ENCODE results near the gene RASGEF1C.

The RASGEF1C gene

DNA sequence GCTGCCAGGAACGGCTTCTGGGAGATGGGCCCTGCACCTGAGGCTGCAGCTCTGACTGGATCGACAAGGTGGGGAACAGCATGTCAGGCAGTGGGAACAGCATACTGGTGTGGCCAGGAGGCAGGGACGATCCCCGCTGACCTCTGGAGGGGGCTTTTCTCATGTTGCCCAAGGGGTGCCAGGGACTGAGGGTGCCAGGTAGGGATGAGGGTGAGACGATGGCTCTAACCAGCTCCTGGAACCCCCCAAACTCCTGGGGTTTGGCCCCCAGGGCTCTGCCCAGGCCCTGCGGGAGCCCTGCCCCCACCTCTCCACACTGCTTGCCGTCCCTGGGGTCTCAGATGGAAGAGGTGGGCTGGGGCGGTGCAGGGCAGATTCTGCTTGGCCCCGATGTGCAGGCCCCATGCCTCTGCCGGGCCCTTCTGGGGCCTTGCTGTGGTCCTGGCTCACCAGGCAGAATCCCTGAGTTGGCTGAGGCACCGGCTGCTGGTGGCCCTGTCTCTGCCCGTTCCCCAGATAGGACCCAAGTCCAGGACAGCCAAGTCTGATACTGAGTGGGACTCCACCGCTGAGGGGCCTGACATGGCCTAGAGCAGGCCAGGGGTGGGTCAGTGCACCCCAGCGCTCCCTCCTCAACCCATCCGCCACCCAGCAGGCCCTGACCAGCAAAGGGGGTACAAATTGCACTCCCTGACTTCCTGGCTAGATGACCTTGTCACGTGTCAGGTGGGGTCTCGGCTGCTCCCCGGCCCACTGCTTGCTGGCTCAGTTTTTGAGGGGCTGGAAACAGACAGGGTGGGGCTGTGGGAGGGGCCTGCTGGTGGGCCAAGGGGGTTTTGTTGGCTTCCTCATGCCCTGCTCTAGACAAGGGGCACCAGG, 109.0 kb downstream of the RASGEF1C start:
- no peak for DNase-seq (ENCODE audit: low read depth in 2 of 2)
- no peak overlapping the region for H3K4me3 ChIP-seq (replicated peaks in 1 of 2; ENCODE audit: low read depth in 2 of 2, low read length in 2 of 2)
- TF ChIP-seq, protein P1, sequence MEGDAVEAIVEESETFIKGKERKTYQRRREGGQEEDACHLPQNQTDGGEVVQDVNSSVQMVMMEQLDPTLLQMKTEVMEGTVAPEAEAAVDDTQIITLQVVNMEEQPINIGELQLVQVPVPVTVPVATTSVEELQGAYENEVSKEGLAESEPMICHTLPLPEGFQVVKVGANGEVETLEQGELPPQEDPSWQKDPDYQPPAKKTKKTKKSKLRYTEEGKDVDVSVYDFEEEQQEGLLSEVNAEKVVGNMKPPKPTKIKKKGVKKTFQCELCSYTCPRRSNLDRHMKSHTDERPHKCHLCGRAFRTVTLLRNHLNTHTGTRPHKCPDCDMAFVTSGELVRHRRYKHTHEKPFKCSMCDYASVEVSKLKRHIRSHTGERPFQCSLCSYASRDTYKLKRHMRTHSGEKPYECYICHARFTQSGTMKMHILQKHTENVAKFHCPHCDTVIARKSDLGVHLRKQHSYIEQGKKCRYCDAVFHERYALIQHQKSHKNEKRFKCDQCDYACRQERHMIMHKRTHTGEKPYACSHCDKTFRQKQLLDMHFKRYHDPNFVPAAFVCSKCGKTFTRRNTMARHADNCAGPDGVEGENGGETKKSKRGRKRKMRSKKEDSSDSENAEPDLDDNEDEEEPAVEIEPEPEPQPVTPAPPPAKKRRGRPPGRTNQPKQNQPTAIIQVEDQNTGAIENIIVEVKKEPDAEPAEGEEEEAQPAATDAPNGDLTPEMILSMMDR (IDR thresholded peaks at IDR 0.05; ENCODE audit: low read depth, low read length), result no peak

DNA sequence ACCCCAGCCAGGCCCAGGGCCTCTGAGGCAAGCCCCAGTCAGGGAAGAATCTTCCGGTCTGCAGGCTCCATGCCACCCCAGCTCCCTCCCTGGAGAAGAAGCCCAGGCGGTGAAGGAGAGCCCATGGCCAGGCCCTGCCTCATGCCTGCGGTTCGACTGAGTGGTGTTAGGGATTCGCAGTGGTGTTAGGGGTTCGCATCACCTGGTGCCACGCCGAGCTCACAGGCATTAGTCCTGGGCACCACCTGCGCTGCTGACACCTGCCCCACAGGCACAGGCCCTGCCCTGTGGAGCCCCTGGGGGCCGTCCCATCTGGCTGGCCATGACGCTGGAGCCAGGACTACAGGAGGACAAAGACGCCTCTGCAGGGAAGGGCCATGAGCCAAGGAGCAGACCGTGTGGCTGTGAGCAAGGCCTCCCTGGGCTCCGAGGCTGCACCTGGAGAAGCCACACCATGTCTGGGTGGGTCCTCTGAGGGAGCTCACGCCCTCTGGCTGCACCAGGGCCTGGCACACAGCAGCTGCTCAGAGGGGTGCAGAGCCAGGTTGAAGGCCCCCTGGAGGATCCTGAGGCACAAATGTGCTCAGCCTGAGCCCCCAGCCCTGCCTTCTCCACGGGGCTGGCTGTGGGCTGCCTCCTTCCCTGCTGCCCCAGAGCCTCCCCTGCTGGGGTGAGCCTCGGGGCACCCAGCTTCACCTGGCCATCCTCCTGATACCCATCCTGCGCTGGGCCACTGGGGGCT, 109.8 kb downstream of the RASGEF1C start:
- DNase-seq (ENCODE audit: low read depth in 2 of 2), result no peak
- no peak overlapping the region for H3K4me3 ChIP-seq (replicated peaks in 1 of 2; ENCODE audit: low read depth in 2 of 2, low read length in 2 of 2)
- TF ChIP-seq, protein P1 (IDR thresholded peaks at IDR 0.05; ENCODE audit: low read depth, low read length), result no peak

DNA sequence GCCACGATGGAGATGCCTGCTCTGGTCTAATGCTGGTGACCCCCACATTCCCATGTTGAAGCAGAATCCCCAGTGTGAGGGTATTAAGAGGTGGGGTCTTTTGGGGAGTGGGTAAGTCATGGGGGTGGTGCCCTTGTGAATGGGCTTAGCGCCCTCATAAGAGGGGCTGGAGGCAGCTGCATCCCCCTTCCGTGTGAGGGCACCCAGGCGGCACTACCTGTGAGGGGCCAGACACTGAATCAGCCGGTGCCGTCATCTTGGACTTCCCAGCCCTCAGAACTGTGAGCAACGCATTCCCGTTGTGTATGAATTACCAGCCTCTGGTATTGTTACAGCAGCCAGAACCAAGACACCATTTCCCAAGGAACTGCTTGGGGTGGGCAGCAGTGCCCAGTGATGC, 110.5 kb downstream of the RASGEF1C start:
- H3K4me3 ChIP-seq (replicated peaks in 1 of 2; ENCODE audit: low read depth in 2 of 2, low read length in 2 of 2), result no peak overlapping the region
- DNase-seq (ENCODE audit: low read depth in 2 of 2), result no peak
- TF ChIP-seq, protein P1 (IDR thresholded peaks at IDR 0.05; ENCODE audit: low read depth, low read length), result no peak

GRCh38 chr5:180097926-180098325, 111.1 kb downstream of the RASGEF1C start:
- TF ChIP-seq, protein P1 (IDR thresholded peaks at IDR 0.05; ENCODE audit: low read depth, low read length), result no peak
- no peak for DNase-seq (ENCODE audit: low read depth in 2 of 2)
- H3K4me3 ChIP-seq (replicated peaks in 1 of 2; ENCODE audit: low read depth in 2 of 2, low read length in 2 of 2), result no peak overlapping the region

DNA sequence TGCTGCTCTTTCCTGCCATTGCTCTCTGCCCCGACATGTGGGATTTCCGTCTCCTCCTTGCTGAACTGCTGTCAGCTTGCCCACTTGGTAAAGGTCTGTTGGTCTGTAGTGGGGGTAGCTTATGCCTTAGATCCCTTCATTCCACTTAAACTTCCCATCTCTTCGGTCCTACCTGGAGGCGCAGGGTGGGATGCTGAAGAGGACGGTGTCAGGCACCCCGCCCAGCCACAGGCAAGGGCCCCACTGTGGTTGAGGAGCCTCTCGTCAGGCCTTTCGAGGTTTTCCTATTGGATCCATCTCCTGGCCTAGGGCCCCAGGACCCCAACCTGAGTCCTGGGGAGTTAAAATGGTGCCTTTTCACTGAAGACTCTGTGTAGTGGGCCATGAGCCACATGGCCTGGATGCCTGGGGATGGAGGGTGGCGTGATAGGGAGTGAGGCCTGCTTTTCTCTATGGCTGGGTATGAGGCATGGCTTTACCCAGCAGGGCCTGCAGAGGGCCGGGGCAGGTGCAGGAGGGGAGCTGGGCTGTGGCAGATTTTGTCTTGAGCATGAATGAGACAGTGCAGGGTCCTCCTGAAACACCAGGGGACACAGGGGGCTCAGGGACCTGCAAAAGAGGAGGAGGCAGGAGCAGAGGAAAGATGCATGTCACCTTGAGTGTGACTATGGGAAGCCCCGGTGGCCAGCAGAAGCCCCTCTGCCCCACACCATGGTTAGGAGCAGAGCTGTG, 111.7 kb downstream of the RASGEF1C start:
- TF ChIP-seq, protein P1 (IDR thresholded peaks at IDR 0.05; ENCODE audit: low read depth, low read length), result no peak
- H3K4me3 ChIP-seq (replicated peaks in 1 of 2; ENCODE audit: low read depth in 2 of 2, low read length in 2 of 2), result no peak overlapping the region
- no peak for DNase-seq (ENCODE audit: low read depth in 2 of 2)

- TF ChIP-seq, protein P1 (IDR thresholded peaks at IDR 0.05; ENCODE audit: low read depth, low read length), result no peak
- H3K4me3 ChIP-seq (replicated peaks in 1 of 2; ENCODE audit: low read depth in 2 of 2, low read length in 2 of 2), result no peak overlapping the region
- DNase-seq (ENCODE audit: low read depth in 2 of 2), result no peak
Observed at GRCh38 chr5:180096616-180097015, 112.4 kb downstream of the RASGEF1C start.

All from cardiac fibroblast (primary cell).